HepG2 (cell line): ENCODE data around the gene ALG11. TPM values are rescaled to one million over a fixed set of nuclear protein-coding genes. Genes with fewer than 3 reads are reported as not detected.

Source experiments
- AHR ChIP-seq: IDR thresholded peaks from 2 replicates; pipeline ENCODE4 v1.6.1; 2018; ENCODE audit warnings: missing genetic modification reagents, missing compliant biosample characterization
- ETV5 ChIP-seq: IDR thresholded peaks from 2 replicates; pipeline ENCODE4 v1.6.1; 2018; ENCODE audit warnings: missing biosample characterization, missing genetic modification reagents, inconsistent platforms, borderline replicate concordance
- FOXJ3 ChIP-seq: sonication (generic); formaldehyde crosslinking; IDR thresholded peaks from 2 replicates; pipeline ENCODE4 v1.4.0; 2020; ENCODE audit warnings: missing genetic modification reagents, mild to moderate bottlenecking, borderline replicate concordance
- HMG20B ChIP-seq: conservative IDR thresholded peaks from 2 replicates; pipeline ENCODE4 v1.6.1; 2016; ENCODE audit warnings: missing genetic modification reagents, missing compliant biosample characterization
- KLF16 ChIP-seq, 2 experiments: sonication (generic) in 1 of 2; formaldehyde crosslinking in 1 of 2; IDR thresholded peaks; 2 replicates each; pipeline versions ENCODE4 v1.6.1 to v1.8.0; 2016 to 2023; ENCODE audit warnings: missing genetic modification reagents in 2 of 2, missing compliant biosample characterization in 1 of 2
- MBD4 ChIP-seq: IDR thresholded peaks from 2 replicates; pipeline ENCODE4 v1.6.1; 2012; ENCODE audit warnings: low read length, inconsistent platforms, borderline replicate concordance
- MIER3 ChIP-seq: IDR thresholded peaks from 2 replicates; pipeline ENCODE4 v1.6.1; 2016; ENCODE audit warnings: missing compliant biosample characterization, borderline replicate concordance
- ZNF234 ChIP-seq: sonication (generic); formaldehyde crosslinking; conservative IDR thresholded peaks from 2 replicates; pipeline ENCODE4 v1.5.1; 2020; ENCODE audit warnings: mild to moderate bottlenecking, missing genetic modification reagents
- ZNF331 ChIP-seq: sonication (generic); formaldehyde crosslinking; IDR thresholded peaks from 2 replicates; pipeline ENCODE4 v1.4.0; 2020; ENCODE audit warnings: missing genetic modification reagents
- ZNF780A ChIP-seq: sonication (generic); formaldehyde crosslinking; IDR thresholded peaks from 2 replicates; pipeline ENCODE4 v1.8.0; 2022; ENCODE audit warnings: mild to moderate bottlenecking, missing genetic modification reagents, moderate library complexity
- polyA plus RNA-seq, 8 experiments: library from polyadenylated mRNA; depleted of rRNA in 3 of 8; stranded (reverse) in 7 of 8; unstranded in 1 of 8; fragments of >200 nt; fragmentation: Illumina TruSeq in 4 of 8; extraction: Trizol in 4 of 8; gene quantifications; 2 replicates each; pipeline versions ENCODE4 v1.2.1 to v1.2.3, GENCODE V29; 2011 to 2016; ENCODE audit warnings: low read depth in 4 of 8, missing spikeins in 1 of 8, mixed read lengths in 1 of 8; ENCODE audit not compliant: insufficient read depth in 1 of 8
- total RNA-seq, 5 experiments: library from RNA; depleted of rRNA; stranded (reverse); fragments of >200 nt; fragmentation: Illumina TruSeq; extraction: Trizol; gene quantifications; 2 replicates each; pipeline ENCODE4 v1.2.3, GENCODE V29; 2016; ENCODE audit warnings: low read depth in 1 of 5
- TF ChIP-seq, protein P1 (sequence below), 2 experiments: IDR thresholded peaks; 2 replicates each; pipeline ENCODE4 v1.6.1; 2011 to 2012; ENCODE audit warnings: low read length in 2 of 2, borderline replicate concordance in 1 of 2, low read depth in 1 of 2, mild to moderate bottlenecking in 1 of 2, moderate library complexity in 1 of 2
- TF ChIP-seq, protein P2 (sequence below): sonication (generic); formaldehyde crosslinking; IDR thresholded peaks from 2 replicates; pipeline ENCODE4 v1.4.0; 2020; ENCODE audit warnings: missing genetic modification reagents, borderline replicate concordance
- TF ChIP-seq, protein P3 (sequence below): IDR thresholded peaks from 2 replicates; pipeline ENCODE4 v1.6.1; 2016; ENCODE audit warnings: missing compliant biosample characterization, missing genetic modification reagents, borderline replicate concordance
- TF ChIP-seq, protein P4 (sequence below): sonication (generic); formaldehyde crosslinking; IDR thresholded peaks from 2 replicates; pipeline ENCODE4 v1.4.0; 2020; ENCODE audit warnings: mild to moderate bottlenecking, missing genetic modification reagents, borderline replicate concordance

Gene ALG11
- total and polyA plus RNA-seq, 2 of the 13 experiments (the other 11 are each of a cell fraction or from before 2014, with no cell fraction given), result 14.7 to 27.9 TPM

DNA sequence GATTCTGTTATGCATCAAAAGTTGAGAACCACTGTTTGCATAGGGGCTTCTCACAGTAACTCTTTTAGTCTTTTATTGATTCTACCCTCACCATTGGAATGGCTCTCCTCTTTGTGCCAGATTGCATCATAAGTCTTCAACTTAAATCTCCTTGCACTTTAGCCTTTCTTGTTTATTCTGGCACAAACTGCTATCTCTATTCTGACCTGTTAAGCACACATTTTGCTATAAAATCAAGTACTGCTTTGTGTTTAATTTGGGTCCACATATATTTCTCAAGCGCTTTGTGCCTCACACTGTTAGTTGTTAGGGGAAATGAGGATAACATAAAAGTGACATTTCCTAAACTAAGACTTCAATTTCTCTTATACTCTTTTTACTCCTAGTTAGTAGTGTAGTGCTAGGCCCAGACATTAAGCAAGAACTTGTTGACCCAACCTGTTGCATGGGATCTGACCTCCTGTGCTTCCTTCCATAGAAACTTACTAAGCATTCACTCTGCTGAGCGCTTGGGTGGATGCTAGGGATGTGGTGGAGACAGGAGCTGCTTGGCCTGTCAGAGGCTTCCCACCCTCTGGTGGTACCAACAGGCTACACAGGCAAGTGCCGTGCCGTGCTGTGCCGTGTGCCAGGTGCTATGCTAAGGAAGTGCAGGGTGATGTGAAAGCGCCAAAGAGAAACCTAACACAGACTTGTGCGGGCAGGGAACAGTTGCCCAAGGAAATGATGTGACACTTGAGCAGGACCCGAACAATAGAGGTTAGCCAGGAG, 13.5 kb downstream of the ALG11 start (continued):
- peak; percentile 57; the same call in 1 of the 2 replicates for TF ChIP-seq AHR (CRISPR knock-in tag)
- TF ChIP-seq, protein P1, sequence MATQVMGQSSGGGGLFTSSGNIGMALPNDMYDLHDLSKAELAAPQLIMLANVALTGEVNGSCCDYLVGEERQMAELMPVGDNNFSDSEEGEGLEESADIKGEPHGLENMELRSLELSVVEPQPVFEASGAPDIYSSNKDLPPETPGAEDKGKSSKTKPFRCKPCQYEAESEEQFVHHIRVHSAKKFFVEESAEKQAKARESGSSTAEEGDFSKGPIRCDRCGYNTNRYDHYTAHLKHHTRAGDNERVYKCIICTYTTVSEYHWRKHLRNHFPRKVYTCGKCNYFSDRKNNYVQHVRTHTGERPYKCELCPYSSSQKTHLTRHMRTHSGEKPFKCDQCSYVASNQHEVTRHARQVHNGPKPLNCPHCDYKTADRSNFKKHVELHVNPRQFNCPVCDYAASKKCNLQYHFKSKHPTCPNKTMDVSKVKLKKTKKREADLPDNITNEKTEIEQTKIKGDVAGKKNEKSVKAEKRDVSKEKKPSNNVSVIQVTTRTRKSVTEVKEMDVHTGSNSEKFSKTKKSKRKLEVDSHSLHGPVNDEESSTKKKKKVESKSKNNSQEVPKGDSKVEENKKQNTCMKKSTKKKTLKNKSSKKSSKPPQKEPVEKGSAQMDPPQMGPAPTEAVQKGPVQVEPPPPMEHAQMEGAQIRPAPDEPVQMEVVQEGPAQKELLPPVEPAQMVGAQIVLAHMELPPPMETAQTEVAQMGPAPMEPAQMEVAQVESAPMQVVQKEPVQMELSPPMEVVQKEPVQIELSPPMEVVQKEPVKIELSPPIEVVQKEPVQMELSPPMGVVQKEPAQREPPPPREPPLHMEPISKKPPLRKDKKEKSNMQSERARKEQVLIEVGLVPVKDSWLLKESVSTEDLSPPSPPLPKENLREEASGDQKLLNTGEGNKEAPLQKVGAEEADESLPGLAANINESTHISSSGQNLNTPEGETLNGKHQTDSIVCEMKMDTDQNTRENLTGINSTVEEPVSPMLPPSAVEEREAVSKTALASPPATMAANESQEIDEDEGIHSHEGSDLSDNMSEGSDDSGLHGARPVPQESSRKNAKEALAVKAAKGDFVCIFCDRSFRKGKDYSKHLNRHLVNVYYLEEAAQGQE (IDR thresholded peaks at IDR 0.05; ENCODE audit: borderline replicate concordance in 1 of 2, low read depth in 1 of 2, low read length in 2 of 2), result no peak
- TF ChIP-seq ZNF234 (CRISPR knock-in tag), result no peak
- peak in 1 of 2 experiments; percentile 90; a peak in 1 of 4 replicates for TF ChIP-seq KLF16 (CRISPR knock-in tag; IDR thresholded peaks at IDR 0.05)
- TF ChIP-seq, protein P2, sequence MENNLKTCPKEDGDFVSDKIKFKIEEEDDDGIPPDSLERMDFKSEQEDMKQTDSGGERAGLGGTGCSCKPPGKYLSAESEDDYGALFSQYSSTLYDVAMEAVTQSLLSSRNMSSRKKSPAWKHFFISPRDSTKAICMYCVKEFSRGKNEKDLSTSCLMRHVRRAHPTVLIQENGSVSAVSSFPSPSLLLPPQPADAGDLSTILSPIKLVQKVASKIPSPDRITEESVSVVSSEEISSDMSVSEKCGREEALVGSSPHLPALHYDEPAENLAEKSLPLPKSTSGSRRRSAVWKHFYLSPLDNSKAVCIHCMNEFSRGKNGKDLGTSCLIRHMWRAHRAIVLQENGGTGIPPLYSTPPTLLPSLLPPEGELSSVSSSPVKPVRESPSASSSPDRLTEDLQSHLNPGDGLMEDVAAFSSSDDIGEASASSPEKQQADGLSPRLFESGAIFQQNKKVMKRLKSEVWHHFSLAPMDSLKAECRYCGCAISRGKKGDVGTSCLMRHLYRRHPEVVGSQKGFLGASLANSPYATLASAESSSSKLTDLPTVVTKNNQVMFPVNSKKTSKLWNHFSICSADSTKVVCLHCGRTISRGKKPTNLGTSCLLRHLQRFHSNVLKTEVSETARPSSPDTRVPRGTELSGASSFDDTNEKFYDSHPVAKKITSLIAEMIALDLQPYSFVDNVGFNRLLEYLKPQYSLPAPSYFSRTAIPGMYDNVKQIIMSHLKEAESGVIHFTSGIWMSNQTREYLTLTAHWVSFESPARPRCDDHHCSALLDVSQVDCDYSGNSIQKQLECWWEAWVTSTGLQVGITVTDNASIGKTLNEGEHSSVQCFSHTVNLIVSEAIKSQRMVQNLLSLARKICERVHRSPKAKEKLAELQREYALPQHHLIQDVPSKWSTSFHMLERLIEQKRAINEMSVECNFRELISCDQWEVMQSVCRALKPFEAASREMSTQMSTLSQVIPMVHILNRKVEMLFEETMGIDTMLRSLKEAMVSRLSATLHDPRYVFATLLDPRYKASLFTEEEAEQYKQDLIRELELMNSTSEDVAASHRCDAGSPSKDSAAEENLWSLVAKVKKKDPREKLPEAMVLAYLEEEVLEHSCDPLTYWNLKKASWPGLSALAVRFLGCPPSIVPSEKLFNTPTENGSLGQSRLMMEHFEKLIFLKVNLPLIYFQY (CRISPR knock-in tag), result peak; percentile 92; the same call in 1 of the 2 replicates
- TF ChIP-seq ZNF331, result peak; percentile 67; the same call in 1 of the 2 replicates
- TF ChIP-seq ZNF780A (CRISPR knock-in tag), result 0 out of 2 replicates have a peak, but pooled peaks have one; percentile 22
- TF ChIP-seq, protein P3, sequence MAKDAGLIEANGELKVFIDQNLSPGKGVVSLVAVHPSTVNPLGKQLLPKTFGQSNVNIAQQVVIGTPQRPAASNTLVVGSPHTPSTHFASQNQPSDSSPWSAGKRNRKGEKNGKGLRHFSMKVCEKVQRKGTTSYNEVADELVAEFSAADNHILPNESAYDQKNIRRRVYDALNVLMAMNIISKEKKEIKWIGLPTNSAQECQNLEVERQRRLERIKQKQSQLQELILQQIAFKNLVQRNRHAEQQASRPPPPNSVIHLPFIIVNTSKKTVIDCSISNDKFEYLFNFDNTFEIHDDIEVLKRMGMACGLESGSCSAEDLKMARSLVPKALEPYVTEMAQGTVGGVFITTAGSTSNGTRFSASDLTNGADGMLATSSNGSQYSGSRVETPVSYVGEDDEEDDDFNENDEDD, result no peak
- TF ChIP-seq FOXJ3 (CRISPR knock-in tag), result peak; percentile 96
- TF ChIP-seq MBD4, result peak; percentile 90
- no peak for TF ChIP-seq ETV5 (CRISPR knock-in tag)
- peak; percentile 86 for TF ChIP-seq HMG20B
- TF ChIP-seq, protein P4, sequence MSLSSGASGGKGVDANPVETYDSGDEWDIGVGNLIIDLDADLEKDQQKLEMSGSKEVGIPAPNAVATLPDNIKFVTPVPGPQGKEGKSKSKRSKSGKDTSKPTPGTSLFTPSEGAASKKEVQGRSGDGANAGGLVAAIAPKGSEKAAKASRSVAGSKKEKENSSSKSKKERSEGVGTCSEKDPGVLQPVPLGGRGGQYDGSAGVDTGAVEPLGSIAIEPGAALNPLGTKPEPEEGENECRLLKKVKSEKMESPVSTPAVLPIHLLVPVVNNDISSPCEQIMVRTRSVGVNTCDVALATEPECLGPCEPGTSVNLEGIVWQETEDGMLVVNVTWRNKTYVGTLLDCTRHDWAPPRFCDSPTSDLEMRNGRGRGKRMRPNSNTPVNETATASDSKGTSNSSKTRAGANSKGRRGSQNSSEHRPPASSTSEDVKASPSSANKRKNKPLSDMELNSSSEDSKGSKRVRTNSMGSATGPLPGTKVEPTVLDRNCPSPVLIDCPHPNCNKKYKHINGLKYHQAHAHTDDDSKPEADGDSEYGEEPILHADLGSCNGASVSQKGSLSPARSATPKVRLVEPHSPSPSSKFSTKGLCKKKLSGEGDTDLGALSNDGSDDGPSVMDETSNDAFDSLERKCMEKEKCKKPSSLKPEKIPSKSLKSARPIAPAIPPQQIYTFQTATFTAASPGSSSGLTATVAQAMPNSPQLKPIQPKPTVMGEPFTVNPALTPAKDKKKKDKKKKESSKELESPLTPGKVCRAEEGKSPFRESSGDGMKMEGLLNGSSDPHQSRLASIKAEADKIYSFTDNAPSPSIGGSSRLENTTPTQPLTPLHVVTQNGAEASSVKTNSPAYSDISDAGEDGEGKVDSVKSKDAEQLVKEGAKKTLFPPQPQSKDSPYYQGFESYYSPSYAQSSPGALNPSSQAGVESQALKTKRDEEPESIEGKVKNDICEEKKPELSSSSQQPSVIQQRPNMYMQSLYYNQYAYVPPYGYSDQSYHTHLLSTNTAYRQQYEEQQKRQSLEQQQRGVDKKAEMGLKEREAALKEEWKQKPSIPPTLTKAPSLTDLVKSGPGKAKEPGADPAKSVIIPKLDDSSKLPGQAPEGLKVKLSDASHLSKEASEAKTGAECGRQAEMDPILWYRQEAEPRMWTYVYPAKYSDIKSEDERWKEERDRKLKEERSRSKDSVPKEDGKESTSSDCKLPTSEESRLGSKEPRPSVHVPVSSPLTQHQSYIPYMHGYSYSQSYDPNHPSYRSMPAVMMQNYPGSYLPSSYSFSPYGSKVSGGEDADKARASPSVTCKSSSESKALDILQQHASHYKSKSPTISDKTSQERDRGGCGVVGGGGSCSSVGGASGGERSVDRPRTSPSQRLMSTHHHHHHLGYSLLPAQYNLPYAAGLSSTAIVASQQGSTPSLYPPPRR, result peak; percentile 89
- TF ChIP-seq MIER3, result peak; percentile 49; the same call in 1 of the 2 replicates
